HEK293 (cell line): ENCODE results near the gene SPATA16.
A peak's percentile ranks its signal among the peaks of the same experiment; 100 is the strongest.
"Not testable (repeated sequence)": the region's sequence is repeated elsewhere in the genome, so short reads cannot be mapped to it uniquely, and the experiment has no call there.

Experiments
- CTCF ChIA-PET: fragments of 350-600 bp; formaldehyde crosslinking; extraction: SDS; loops from one replicate; lab custom pipeline; 2021; ENCODE audit warnings: antibody characterized with exemption; lab: Yijun Ruan, JAX
- POLR2A ChIA-PET: fragments of 300-600 bp; formaldehyde crosslinking; extraction: SDS; loops from one replicate; lab custom pipeline; 2020; ENCODE audit warnings: antibody characterized with exemption, inconsistent platforms; lab: Yijun Ruan, JAX
- H3K27ac ChIP-seq: fragments of 200-500 bp; sonication (Bioruptor generic); 2 replicates; pipeline ENCODE4 v1.5.1; 2014; ENCODE audit warnings: low read depth, low read length, control low read depth, inconsistent platforms; ENCODE audit errors: extremely low read depth
- H3K36me3 ChIP-seq, 2 experiments: fragments of 200-500 bp in 1 of 2; sonication (Bioruptor generic) in 1 of 2; 1 replicate in 1 of 2; 2 replicates in 1 of 2; pipeline ENCODE4 v1.5.1; 2014 to 2017; ENCODE audit warnings: inconsistent platforms in 2 of 2, low read length in 2 of 2; ENCODE audit not compliant: control insufficient read depth in 2 of 2, insufficient read depth in 1 of 2
- H3K4me1 ChIP-seq: fragments of 200-500 bp; sonication (Bioruptor generic); 2 replicates; pipeline ENCODE4 v1.5.1; 2014; ENCODE audit warnings: mild to moderate bottlenecking, low read length, inconsistent platforms; ENCODE audit not compliant: control insufficient read depth, insufficient read depth
- H3K4me3 ChIP-seq: 2 replicates; pipeline ENCODE4 v1.5.1; 2011; ENCODE audit warnings: low read depth, mild to moderate bottlenecking, control low read depth, low read length, moderate library complexity
- H3K9me3 ChIP-seq: fragments of 200-500 bp; sonication (Bioruptor generic); 2 replicates; pipeline ENCODE4 v1.5.1; 2014; ENCODE audit warnings: low read depth, low read length, inconsistent platforms; ENCODE audit not compliant: control insufficient read depth, insufficient read depth
- ATF2 ChIP-seq: fragments of 450-650 bp; formaldehyde crosslinking; IDR thresholded peaks from 2 replicates; pipeline ENCODE4 v1.5.1; 2016; ENCODE audit warnings: missing biosample characterization, missing genetic modification characterization, low read depth
- HOXA7 ChIP-seq: sonication (generic); formaldehyde crosslinking; IDR thresholded peaks from 2 replicates; pipeline ENCODE4 v1.8.1; 2022; ENCODE audit warnings: missing genetic modification reagents, borderline replicate concordance
- PRDM1 ChIP-seq: fragments of 450-650 bp; formaldehyde crosslinking; IDR thresholded peaks from 2 replicates; pipeline ENCODE4; 2016; ENCODE audit warnings: missing biosample characterization, missing genetic modification characterization
- ZFP37 ChIP-seq: fragments of 450-650 bp; formaldehyde crosslinking; IDR thresholded peaks from 2 replicates; pipeline ENCODE4 v1.5.1; 2016; ENCODE audit warnings: missing biosample characterization, missing genetic modification characterization
- ZNF175 ChIP-seq: fragments of 450-650 bp; formaldehyde crosslinking; IDR thresholded peaks from 2 replicates; pipeline ENCODE4 v1.5.1; 2016; ENCODE audit warnings: missing biosample characterization, missing genetic modification characterization
- ZNF239 ChIP-seq: fragments of 450-650 bp; formaldehyde crosslinking; IDR thresholded peaks from 2 replicates; pipeline ENCODE4 v1.5.1; 2016; ENCODE audit warnings: missing biosample characterization, missing genetic modification characterization
- ZNF24 ChIP-seq: fragments of 450-650 bp; formaldehyde crosslinking; IDR thresholded peaks from 2 replicates; pipeline ENCODE4 v1.5.1; 2016; ENCODE audit warnings: missing biosample characterization, missing genetic modification characterization
- ZNF274 ChIP-seq, 2 experiments: fragments of 200-500 bp in 1 of 2; fragments of 450-650 bp in 1 of 2; sonication (Bioruptor generic) in 1 of 2; formaldehyde crosslinking in 1 of 2; IDR thresholded peaks; 2 replicates each; pipeline versions ENCODE4 v1.5.1 to v1.6.1; 2014 to 2016; ENCODE audit warnings: borderline replicate concordance in 1 of 2, inconsistent platforms in 1 of 2, low read length in 1 of 2, missing biosample characterization in 1 of 2, missing genetic modification characterization in 1 of 2
- ZNF335 ChIP-seq: fragments of 450-650 bp; formaldehyde crosslinking; conservative IDR thresholded peaks from 2 replicates; pipeline ENCODE4 v1.5.1; 2016; ENCODE audit warnings: missing biosample characterization, missing genetic modification characterization
- ZNF341 ChIP-seq: fragments of 450-650 bp; formaldehyde crosslinking; IDR thresholded peaks from 2 replicates; pipeline ENCODE4; 2016; ENCODE audit warnings: low read depth, missing biosample characterization, missing genetic modification characterization
- ZNF354C ChIP-seq: fragments of 450-650 bp; formaldehyde crosslinking; IDR thresholded peaks from 2 replicates; pipeline ENCODE4 v1.5.1; 2016; ENCODE audit warnings: missing biosample characterization, missing genetic modification characterization, low read depth, borderline replicate concordance
- ZNF366 ChIP-seq: fragments of 450-650 bp; formaldehyde crosslinking; conservative IDR thresholded peaks from 2 replicates; pipeline ENCODE4 v1.5.1; 2016; ENCODE audit warnings: missing biosample characterization, missing genetic modification characterization
- ZNF548 ChIP-seq: fragments of 450-650 bp; formaldehyde crosslinking; IDR thresholded peaks from 2 replicates; pipeline ENCODE4 v1.5.1; 2016; ENCODE audit warnings: missing biosample characterization, missing genetic modification characterization
- ZNF585B ChIP-seq: fragments of 450-650 bp; formaldehyde crosslinking; IDR thresholded peaks from 2 replicates; pipeline ENCODE4 v1.5.1; 2016; ENCODE audit warnings: missing biosample characterization, missing genetic modification characterization
- ZNF600 ChIP-seq: fragments of 450-650 bp; formaldehyde crosslinking; IDR thresholded peaks from 2 replicates; pipeline ENCODE4 v1.5.1; 2016; ENCODE audit warnings: missing biosample characterization, missing genetic modification characterization
- ZNF791 ChIP-seq: fragments of 450-650 bp; formaldehyde crosslinking; IDR thresholded peaks from 2 replicates; pipeline ENCODE4 v1.5.1; 2016; ENCODE audit warnings: missing biosample characterization, missing genetic modification characterization
- ZNF792 ChIP-seq: fragments of 450-650 bp; formaldehyde crosslinking; IDR thresholded peaks from 2 replicates; pipeline ENCODE4 v1.5.1; 2016; ENCODE audit warnings: missing biosample characterization, missing genetic modification characterization
- ZNF830 ChIP-seq: fragments of 450-650 bp; IDR thresholded peaks from 2 replicates; pipeline ENCODE4 v1.5.0; 2018; ENCODE audit warnings: missing biosample characterization, missing genetic modification characterization, low read depth, mild to moderate bottlenecking, moderate library complexity
- TF ChIP-seq, protein P1 (sequence below): fragments of 450-650 bp; formaldehyde crosslinking; IDR thresholded peaks from 2 replicates; pipeline ENCODE4 v1.5.1; 2017; ENCODE audit warnings: missing biosample characterization, missing genetic modification characterization
- TF ChIP-seq, protein P2 (sequence below): fragments of 450-650 bp; formaldehyde crosslinking; IDR thresholded peaks from 2 replicates; pipeline ENCODE4 v1.5.1; 2016; ENCODE audit warnings: missing biosample characterization, missing genetic modification characterization
- TF ChIP-seq, protein P3 (sequence below): fragments of 450-650 bp; IDR thresholded peaks from 2 replicates; pipeline ENCODE4 v1.5.1; 2018; ENCODE audit warnings: missing biosample characterization, missing genetic modification characterization

Gene SPATA16

GRCh38 chr3:172965256-172965655, 175.8 kb downstream of the SPATA16 start (continued):
- TF ChIP-seq ATF2 (tag by site-specific recombination) = no peak
- no peak for TF ChIP-seq ZNF354C (tag by site-specific recombination)
- TF ChIP-seq, protein P1, sequence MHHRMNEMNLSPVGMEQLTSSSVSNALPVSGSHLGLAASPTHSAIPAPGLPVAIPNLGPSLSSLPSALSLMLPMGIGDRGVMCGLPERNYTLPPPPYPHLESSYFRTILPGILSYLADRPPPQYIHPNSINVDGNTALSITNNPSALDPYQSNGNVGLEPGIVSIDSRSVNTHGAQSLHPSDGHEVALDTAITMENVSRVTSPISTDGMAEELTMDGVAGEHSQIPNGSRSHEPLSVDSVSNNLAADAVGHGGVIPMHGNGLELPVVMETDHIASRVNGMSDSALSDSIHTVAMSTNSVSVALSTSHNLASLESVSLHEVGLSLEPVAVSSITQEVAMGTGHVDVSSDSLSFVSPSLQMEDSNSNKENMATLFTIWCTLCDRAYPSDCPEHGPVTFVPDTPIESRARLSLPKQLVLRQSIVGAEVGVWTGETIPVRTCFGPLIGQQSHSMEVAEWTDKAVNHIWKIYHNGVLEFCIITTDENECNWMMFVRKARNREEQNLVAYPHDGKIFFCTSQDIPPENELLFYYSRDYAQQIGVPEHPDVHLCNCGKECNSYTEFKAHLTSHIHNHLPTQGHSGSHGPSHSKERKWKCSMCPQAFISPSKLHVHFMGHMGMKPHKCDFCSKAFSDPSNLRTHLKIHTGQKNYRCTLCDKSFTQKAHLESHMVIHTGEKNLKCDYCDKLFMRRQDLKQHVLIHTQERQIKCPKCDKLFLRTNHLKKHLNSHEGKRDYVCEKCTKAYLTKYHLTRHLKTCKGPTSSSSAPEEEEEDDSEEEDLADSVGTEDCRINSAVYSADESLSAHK = no peak

- H3K9me3 ChIP-seq, H3K4me1 ChIP-seq, H3K27ac ChIP-seq, POLR2A ChIA-PET, H3K4me3 ChIP-seq, H3K36me3 ChIP-seq: not testable (repeated sequence)
- TF ChIP-seq PRDM1 = peak; percentile 67
- peak; percentile 85 for TF ChIP-seq ZNF366 (tag by site-specific recombination)
- CTCF ChIA-PET = interaction anchor here (0.6 kb wide), 1 partner anchor 151 kb away, joined by 3 read pairs; no protein-coding TSS in a partner anchor
Measured at GRCh38 chr3:172960626-172961182, 180.3 kb downstream of the SPATA16 start.

DNA sequence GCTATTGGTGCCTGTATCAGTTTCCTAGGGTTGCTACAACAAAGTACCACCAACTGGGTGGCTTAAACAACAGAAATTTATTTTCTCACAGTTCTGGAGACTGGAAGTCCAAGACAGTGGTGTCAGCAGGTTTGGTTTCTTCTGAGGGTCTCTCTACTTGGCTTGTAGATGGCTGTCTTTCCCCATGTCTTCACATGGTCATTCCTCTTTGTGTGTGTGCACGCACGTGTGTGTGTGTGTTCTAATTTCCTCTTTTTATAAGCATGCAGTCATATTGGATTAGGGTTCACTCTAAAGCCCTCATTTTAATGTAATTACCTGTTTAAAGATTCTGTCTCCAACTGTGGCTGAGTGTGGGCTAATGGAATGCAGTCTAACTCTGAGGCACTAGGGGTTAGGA, 182.5 kb downstream of the SPATA16 start:
- CTCF ChIA-PET = interaction anchor here (0.7 kb wide), 1 partner anchor 51 kb away, joined by 3 read pairs; no protein-coding TSS in a partner anchor
- Histone ChIP-seq H3K27ac (no peak overlapping the region), H3K4me1 (no peaks in the 10 kb centered on the region), H3K36me3 (no peaks in the 10 kb centered on the region), H3K9me3 (no peaks in the 10 kb centered on the region), H3K4me3 (no peak overlapping the region)
- POLR2A ChIA-PET = no interaction called here
- TF ChIP-seq ZNF335 (tag by site-specific recombination) (no peak), ZNF548 (tag by site-specific recombination) (peak; percentile 51; the same call in 1 of the 2 replicates), ZNF24 (tag by site-specific recombination) (no peak), ZNF239 (tag by site-specific recombination) (no peak)

DNA sequence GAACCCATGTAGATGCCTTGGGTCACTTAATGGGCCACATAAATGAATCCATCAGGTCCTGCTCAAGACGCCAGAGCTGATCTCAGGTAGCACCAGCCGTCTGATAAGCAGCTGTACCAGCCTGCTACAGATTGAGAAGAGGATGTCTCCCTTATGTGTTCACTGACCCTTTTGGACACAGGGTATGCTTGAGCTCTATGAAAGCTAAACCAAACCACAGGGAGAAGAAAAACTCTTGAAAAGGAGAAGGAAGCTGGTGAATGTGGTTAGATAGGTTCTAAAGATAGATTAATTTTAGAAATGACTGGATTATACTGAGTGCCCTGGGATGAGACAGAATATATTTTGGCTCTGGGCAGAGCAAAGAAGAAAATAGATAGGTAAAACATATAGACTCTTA, 187.5 kb downstream of the SPATA16 start:
- H3K4me1 ChIP-seq = no peaks in the 10 kb centered on the region
- TF ChIP-seq ZFP37 (tag by site-specific recombination) = no peak
- TF ChIP-seq ZNF600 (tag by site-specific recombination) = no peak
- TF ChIP-seq, protein P2, sequence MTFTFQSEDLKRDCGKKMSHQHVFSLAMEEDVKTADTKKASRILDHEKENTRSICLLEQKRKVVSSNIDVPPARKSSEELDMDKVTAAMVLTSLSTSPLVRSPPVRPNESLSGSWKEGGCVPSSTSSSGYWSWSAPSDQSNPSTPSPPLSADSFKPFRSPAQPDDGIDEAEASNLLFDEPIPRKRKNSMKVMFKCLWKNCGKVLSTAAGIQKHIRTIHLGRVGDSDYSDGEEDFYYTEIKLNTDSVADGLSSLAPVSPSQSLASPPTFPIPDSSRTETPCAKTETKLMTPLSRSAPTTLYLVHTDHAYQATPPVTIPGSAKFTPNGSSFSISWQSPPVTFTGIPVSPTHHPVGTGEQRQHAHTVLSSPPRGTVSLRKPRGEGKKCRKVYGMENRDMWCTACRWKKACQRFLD (tag by site-specific recombination) = no peak
- TF ChIP-seq ZNF830 = no peak
- TF ChIP-seq, protein P3, sequence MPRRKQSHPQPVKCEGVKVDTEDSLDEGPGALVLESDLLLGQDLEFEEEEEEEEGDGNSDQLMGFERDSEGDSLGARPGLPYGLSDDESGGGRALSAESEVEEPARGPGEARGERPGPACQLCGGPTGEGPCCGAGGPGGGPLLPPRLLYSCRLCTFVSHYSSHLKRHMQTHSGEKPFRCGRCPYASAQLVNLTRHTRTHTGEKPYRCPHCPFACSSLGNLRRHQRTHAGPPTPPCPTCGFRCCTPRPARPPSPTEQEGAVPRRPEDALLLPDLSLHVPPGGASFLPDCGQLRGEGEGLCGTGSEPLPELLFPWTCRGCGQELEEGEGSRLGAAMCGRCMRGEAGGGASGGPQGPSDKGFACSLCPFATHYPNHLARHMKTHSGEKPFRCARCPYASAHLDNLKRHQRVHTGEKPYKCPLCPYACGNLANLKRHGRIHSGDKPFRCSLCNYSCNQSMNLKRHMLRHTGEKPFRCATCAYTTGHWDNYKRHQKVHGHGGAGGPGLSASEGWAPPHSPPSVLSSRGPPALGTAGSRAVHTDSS (tag by site-specific recombination) = no peak
- no peak for TF ChIP-seq ZNF274 (IDR thresholded peaks at IDR 0.05; ENCODE audit: low read length)
- no peak for TF ChIP-seq ZNF274 (tag by site-specific recombination; IDR thresholded peaks at IDR 0.05; ENCODE audit: borderline replicate concordance)
- no peak for TF ChIP-seq ZNF341 (tag by site-specific recombination)
- no peak for TF ChIP-seq ZNF585B (tag by site-specific recombination)
- TF ChIP-seq ZNF792 (tag by site-specific recombination) = no peak
- TF ChIP-seq HOXA7 (CRISPR knock-in tag) = no peak
- no peak for TF ChIP-seq ZNF175 (tag by site-specific recombination)
- TF ChIP-seq ZNF791 (tag by site-specific recombination) = no peak
- no peak overlapping the region for H3K4me3 ChIP-seq
- no peaks in the 10 kb centered on the region for H3K9me3 ChIP-seq
- no peaks in the 10 kb centered on the region for H3K36me3 ChIP-seq
- CTCF ChIA-PET = interaction anchor here (0.9 kb wide), 1 partner anchor 118 kb away, joined by 4 read pairs; no protein-coding TSS in a partner anchor
- no peak overlapping the region for H3K27ac ChIP-seq
- POLR2A ChIA-PET = no interaction called here
